Ovary (tissue), 3 donors: Measurements from ENCODE around the gene PLEKHA7.

Source experiments
- POLR2A ChIP-seq: fragments of 450-650 bp; IDR thresholded peaks from one replicate; pipeline ENCODE4 v1.6.1; 2017; ENCODE audit warnings: antibody characterized with exemption, mild to moderate bottlenecking, moderate library complexity
- TF ChIP-seq, protein P1 (sequence below), 3 donors: fragments of 450-650 bp in 2 of 3; fragments of 200-600 bp in 1 of 3; IDR thresholded peaks; one replicate each; pipeline versions ENCODE4 v1.5.1 to v1.8.0; 2016 to 2022; ENCODE audit warnings: antibody characterized with exemption in 3 of 3, mild to moderate bottlenecking in 1 of 3
- donor health status: DM: no; HTN: no; CAD: no.

DNA sequence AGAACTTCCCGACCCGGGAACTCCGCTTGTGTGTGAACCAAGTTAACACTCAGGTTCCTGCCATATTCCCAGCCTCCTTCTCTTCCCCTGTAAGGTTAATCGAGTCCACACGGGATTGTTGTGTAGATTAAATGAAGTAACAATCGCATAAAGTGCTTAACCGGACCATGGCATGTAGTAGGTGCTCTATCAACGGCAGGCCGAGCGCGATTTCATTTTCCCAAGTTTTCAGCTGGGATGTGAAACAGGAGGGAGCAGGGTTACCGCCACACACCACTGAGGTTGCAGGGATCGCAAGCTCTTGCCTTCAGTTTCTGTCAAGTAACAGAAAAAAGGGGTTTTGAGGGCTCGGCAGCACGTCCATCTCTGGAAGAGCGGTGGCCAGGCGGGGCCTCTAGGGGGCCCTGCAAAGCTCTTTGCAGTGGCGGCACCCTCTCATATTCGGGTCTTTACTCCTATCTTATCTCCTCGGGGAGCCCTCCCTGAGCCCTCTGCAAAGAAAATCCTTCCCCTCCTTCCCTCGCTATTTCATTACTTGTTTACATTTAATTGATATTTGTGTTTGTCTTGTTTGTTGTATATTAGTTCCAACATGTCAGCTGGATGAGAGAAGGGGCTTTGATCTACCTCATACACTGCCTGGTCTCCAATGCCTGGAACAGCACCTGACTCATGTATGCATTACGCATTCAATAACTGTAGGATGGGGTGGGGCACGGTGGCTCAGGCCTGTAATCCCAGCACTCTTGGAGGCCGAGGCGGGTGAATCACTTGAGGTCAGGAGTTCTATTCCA lies 816 bp upstream of the PLEKHA7 start:
- TF ChIP-seq, protein P1, sequence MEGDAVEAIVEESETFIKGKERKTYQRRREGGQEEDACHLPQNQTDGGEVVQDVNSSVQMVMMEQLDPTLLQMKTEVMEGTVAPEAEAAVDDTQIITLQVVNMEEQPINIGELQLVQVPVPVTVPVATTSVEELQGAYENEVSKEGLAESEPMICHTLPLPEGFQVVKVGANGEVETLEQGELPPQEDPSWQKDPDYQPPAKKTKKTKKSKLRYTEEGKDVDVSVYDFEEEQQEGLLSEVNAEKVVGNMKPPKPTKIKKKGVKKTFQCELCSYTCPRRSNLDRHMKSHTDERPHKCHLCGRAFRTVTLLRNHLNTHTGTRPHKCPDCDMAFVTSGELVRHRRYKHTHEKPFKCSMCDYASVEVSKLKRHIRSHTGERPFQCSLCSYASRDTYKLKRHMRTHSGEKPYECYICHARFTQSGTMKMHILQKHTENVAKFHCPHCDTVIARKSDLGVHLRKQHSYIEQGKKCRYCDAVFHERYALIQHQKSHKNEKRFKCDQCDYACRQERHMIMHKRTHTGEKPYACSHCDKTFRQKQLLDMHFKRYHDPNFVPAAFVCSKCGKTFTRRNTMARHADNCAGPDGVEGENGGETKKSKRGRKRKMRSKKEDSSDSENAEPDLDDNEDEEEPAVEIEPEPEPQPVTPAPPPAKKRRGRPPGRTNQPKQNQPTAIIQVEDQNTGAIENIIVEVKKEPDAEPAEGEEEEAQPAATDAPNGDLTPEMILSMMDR (IDR thresholded peaks at IDR 0.05): no peak
- TF ChIP-seq POLR2A: no peak
